Dedifferentiated amniotic fluid mesenchymal stem cell (primary cell): ENCODE data around the gene NID2.

Source experiments
- DNase-seq: peaks from one replicate; pipeline ENCODE4 v3.0.0-alpha.2; 2016; ENCODE audit errors: extremely low spot score

The NID2 gene

DNA sequence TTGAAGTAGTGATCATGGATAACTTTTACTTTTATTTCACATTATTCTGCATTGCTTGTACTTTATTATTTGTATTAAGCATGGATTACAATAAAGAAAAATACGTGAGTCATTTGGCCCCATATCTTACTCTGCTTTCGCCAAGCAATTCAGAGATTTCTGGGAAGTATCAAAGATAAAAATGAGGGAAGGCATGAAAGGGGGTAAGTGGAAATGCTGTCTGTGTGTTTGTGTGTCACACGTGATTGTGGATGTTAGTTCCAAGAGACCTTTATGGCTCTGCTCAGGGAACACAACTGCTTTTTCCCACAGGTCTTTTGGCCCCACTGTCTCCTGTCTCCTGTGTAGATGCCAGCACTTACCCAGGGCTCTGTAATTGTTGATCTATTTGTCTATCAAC lies 10.5 kb downstream of the NID2 start:
- DNase-seq: no peak

GRCh38 chr14:52055167-52055566 lies 13.7 kb downstream of the NID2 start:
- DNase-seq: no peak

- no peak for DNase-seq
Observed at GRCh38 chr14:52054678-52055077, 14.2 kb downstream of the NID2 start.

- no peak for DNase-seq
Observed at GRCh38 chr14:52053044-52053443, 15.8 kb downstream of the NID2 start.

GRCh38 chr14:52052288-52052943 lies 16.4 kb downstream of the NID2 start:
- no peak for DNase-seq

- no peak for DNase-seq
Observed at GRCh38 chr14:52051871-52052270, 17.0 kb downstream of the NID2 start.

DNA sequence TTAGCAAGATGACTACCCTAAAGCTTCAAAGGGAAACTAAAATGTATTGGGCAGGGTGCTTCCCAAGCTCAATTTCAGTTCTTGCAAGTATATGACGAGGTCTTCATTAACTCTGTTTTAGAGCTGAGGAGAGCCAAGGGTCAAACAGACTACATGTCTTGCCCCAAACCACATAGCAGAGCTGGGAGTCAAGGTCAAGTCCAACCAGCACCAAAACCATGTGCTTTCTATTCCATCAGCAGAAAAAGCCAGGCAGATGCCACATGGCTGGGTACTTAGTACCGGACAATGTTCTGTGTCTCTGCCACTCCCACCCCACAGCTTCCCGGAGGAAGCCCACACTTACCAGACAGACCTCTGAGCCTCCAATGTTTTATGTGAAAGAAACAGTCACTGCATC lies 17.6 kb downstream of the NID2 start:
- DNase-seq: no peak

GRCh38 chr14:52049721-52050588 lies 18.9 kb downstream of the NID2 start:
- DNase-seq: no peak

GRCh38 chr14:52049271-52049670 lies 19.6 kb downstream of the NID2 start:
- DNase-seq: no peak

GRCh38 chr14:52048641-52049204 lies 20.1 kb downstream of the NID2 start:
- no peak for DNase-seq

DNA sequence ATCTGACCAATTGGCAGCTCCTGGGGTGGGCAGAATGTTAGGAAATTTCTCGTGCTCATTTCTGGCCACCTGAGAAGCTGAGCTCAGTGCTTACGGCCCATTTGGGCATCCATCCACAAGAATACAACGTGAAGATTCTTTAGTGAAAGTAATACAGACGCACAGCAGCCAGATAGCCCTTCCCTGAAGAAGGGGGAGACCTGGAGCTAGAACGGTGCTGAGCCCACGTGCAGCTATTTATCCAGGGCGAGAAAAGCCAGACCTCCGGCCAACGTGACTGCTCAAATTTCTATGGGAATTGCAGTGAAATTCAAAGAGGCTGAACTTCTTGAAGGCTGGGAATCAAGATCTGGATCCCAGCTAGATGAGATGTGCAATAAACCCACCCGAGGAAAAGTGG lies 20.7 kb downstream of the NID2 start:
- DNase-seq: no peak

GRCh38 chr14:52046376-52046917 lies 22.4 kb downstream of the NID2 start:
- DNase-seq: no peak

GRCh38 chr14:52044791-52045522 lies 23.9 kb downstream of the NID2 start:
- peak; percentile 91 for DNase-seq

DNA sequence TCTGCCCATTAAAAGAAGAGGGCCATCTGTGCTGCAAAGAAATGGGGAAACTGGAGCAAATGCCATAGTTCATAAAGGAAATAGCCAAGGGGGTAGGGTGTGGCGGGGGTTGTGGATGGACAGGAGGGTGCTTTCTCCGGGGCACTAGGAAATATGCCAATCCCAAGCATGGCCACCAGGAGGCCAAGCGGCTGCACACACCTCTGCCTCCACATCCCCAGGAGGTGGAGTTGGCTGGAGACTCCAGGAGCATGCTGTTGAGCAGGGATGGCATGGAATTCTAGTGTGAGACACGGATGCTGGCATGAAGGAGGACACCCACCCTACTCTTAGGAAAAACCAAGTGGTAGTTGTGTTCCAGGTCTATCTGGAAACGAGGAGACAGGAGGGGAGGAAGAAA lies 25.2 kb downstream of the NID2 start:
- DNase-seq: no peak

DNA sequence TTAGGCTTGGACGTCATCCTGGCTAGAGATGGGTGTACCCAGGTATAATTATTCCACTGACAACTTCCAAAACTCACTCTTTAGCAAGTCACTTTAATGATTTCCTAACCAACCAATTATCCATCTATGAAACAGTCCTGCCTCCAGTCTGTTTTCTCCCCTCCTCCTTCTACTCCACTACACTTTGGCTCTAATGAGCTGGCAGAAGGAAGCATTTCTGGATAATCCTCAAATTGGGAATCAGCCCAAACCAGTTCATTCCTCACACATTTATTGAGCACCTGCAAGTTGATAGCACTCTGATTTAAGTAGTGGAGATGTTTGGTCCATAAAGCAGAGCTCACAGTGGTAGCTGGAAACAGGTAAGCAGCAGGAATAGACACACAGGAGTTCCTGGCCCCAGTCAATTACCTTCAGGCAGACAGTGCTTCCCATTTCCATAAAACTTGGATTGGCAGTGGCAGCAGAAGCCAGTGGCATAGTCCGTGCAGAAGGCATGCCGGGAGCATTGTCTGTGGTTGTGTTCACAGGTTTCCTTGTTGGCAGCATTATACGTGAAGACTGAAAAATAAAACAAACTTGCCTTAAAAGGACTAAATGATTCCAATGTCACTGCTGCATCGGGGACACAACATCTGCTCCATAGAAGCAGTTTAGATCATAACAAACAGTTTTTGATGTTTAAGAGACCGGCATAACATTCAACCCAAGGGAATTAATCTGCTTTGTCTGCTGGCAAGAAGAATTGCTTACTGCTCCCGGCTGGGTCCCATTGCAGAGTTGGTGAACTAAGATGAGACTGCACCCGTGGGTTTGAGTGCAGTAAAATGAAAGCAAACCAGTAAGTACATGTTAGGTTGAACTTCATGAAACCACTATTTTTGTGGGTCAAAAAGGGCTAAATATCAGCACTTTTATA lies 26.2 kb downstream of the NID2 start:
- no peak for DNase-seq

DNA sequence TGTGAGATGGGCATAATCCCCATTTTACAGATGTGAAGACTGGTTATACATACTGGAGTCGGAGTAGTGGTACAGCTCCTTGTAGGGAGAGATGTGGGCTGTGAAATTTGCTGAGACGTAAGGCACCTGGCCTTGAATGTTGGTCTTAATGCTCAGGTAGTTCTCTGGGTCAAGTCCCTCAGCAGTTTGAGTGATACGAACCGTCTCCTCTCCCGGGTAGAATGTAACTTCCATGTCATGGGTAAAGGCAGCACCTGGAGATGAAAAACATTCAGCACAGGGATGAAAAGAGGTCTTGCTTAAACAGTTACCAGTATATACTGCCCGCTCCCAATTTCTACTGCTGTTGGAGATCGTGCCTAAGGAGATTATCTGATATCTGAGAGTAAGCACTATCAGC lies 28.3 kb downstream of the NID2 start:
- DNase-seq: no peak

DNA sequence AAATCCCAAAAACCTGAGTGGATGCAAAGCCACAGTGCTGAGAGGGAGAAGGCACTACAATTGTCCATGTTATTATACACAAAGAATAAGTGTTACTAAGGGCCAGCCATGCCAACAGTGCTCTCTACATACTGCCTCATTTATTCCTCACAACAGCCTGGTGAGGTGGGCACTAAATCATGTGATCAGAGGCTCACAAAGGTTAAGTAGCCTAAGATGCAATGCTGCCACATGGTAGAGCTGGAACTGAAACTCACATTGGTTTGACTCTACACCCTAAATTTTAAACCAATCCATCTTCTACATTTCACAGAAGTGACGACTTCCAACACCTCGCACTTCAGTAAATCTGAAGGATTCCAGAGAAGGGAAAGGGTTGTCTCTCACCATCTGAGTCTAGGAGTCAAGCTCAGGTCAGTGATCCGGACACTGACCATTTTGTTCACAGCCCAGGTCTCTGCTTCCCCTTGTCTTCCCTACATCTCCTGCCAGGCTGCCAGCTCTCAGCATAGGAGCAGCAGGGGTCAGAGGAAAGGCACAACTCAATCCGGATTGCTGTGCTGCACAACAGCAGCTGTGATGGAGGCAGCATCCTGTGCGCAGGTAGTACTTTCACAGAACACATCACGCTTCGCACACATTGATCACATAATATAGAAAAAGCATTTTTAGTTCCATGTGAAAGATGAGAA lies 29.6 kb downstream of the NID2 start:
- no peak for DNase-seq

DNA sequence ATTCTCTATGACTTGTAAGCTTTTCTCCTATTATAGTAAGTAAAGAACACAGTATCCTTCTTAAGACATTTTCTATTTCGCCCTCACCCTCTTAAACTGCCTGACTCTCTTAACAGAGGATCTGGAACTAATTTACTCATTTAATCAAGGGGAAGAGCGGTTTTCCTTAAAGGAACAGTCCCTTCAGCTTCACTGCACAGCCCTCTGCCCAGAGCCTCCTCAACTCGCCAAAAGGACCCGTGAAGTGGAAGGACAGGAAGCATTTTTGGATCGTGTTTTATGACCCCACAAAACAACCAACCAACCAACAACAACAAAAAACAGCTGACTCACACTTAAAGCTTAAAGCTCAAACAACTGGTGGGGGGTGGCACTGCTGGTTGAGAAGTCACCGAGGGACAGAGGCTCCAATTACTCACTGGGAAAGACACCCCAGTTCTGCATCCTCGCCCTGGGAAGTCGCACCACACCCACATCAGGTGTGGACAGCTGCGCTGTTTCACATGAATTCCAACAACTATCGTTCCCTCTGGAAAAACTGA lies 35.7 kb downstream of the NID2 start:
- DNase-seq: peak; percentile 64

- DNase-seq: no peak
Observed at GRCh38 chr14:52032204-52032801, 36.6 kb downstream of the NID2 start.

DNA sequence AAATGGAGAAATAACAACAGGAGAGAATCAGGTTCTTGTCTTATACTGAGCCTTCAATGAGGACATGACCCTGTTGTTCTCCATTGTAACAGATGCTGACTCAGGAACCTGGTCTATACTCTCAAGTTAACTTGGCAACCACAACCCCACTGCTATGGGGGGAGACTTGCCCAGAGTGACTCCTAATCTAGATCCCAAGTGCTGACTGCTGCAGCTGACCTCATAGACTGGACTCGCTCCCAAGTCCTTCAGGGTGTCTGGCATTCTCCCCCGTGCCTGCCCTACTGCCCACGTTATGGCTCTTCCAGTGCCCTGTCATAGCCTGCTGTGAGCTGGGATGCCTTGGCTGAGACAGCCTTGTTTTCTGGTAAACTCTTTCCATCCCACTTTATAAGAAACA lies 37.1 kb downstream of the NID2 start:
- peak; percentile 52 for DNase-seq
